AG09309 (cell line): ENCODE results near the gene CABLES2.
"Not testable (repeated sequence)": the region's sequence is repeated elsewhere in the genome, so short reads cannot be mapped to it uniquely, and the experiment has no call there.

ENCODE experiments used
- DNase-seq: peaks from one replicate; pipeline ENCODE4 v3.0.0-alpha.2; 2010; ENCODE audit warnings: low read depth
- H3K4me3 ChIP-seq: 2 replicates; pipeline ENCODE4 v1.5.1; 2011; ENCODE audit warnings: mild to moderate bottlenecking, low read depth, low read length, moderate library complexity; ENCODE audit not compliant: control insufficient read depth
- TF ChIP-seq, protein P1 (sequence below): IDR thresholded peaks from 2 replicates; pipeline ENCODE4 v1.5.1; 2011; ENCODE audit warnings: mild to moderate bottlenecking, low read depth, low read length, inconsistent platforms; ENCODE audit not compliant: insufficient read depth, control insufficient read depth; ENCODE audit errors: missing control alignments

CABLES2 gene

DNA sequence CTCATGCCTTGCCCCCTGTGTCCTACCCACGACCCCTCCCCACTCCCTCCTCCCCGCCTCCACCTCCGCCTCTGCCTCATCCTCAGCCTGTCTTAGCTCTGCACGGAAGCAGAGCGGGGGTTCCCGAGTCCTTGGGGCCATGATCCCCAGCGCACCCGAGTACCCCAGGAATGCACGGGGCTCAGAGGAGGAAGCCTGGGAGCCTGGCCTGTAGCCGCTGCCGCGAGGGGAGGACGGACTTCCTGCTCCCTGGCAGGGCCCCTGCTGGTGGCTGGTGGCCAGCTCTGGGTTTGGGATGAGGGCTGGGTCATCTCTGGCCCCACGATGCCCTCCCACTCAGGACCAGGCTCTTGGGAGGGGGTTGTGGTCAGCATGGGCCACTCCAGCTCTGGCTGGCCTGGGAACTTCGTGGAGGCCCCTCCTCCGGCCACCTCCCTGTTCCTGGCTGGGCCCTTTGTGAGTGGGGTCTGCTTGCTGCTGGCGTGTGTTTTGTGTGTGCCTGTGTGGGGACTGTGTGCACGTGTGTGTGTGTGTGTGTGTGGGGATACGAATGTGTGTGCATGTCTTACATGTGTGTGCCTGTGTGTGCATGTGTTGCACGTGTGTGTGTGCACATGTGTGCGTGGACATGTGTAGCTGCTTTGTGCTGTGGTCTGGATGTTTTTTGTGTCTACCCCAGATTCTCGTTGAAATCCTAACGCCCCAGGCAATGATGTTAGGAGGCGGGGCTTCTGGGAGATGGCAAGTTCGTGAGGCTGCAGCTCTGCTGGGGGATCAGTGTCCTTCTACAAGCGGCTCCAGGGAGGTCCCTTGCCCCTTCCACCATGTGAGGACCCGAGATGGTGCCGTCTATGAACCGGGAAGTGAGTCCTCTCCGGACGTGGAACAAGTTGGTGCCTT lies 21.6 kb upstream of the CABLES2 start:
- no peak for DNase-seq
- no peak overlapping the region for H3K4me3 ChIP-seq
- TF ChIP-seq, protein P1, sequence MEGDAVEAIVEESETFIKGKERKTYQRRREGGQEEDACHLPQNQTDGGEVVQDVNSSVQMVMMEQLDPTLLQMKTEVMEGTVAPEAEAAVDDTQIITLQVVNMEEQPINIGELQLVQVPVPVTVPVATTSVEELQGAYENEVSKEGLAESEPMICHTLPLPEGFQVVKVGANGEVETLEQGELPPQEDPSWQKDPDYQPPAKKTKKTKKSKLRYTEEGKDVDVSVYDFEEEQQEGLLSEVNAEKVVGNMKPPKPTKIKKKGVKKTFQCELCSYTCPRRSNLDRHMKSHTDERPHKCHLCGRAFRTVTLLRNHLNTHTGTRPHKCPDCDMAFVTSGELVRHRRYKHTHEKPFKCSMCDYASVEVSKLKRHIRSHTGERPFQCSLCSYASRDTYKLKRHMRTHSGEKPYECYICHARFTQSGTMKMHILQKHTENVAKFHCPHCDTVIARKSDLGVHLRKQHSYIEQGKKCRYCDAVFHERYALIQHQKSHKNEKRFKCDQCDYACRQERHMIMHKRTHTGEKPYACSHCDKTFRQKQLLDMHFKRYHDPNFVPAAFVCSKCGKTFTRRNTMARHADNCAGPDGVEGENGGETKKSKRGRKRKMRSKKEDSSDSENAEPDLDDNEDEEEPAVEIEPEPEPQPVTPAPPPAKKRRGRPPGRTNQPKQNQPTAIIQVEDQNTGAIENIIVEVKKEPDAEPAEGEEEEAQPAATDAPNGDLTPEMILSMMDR, result no peak

DNA sequence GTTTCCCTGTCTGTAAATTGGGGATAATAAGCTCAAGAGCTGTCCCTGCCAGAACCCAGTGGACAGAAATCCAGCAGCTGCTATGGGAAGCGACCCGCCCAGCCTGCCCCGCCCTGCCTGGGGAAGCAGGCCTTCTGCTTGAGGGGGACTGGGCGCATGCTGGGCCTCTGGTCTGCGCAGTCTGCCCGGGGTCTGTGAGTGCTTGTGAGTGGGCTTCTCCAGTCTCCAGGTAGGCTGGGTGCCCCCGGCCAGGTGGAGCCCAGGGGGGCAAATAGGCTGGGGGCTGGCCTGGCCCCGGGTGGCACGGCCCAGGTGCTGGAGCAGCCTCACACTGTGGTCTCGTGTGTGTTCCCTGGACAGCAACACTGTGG lies 20.9 kb upstream of the CABLES2 start:
- TF ChIP-seq, protein P1, result no peak
- no peak for DNase-seq
- H3K4me3 ChIP-seq, result no peak overlapping the region

DNA sequence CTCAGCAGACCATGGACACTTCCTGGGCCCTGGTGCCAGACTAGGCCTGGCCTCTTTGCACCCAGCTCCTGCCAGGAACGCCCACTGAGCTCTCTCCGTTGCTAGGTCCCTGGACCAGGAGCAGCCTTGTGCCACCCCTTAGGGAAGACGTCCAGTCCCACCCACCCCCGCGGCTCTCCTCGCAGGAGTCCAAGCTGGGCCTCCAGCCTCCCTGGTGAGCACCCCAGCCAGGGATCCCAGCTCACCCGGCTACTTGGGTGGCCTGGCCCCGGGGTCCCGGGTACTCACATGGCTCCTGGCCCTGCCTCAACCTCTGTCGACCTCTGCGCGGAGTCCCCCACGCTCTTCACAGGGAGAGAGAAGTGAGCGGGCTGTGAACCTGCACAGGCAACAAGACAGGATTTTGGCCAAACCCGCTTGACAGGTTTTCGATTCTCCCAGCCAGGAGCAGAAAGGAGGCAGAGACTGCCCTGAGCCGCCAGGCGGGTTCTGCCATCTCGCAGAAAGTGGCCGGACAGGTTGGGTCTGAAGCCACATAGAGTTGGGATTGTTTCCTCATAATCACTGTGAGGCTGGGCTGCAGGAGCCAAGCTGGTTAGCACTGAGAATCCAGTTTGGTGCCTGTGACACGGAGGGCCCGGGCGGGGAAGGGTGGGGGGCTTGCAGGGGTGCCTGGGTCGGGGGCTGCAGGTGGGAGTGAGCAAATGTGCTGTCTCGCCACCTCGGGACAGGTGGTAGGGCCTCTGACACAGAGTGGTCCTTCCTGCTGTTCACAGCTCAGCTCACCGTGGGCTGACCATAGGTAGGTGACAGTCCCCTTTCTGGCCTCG lies 20.3 kb upstream of the CABLES2 start, which contains the start of gene RBBP8NL:
Gene RBBP8NL, minus strand, starts transcription at position 368 of the 830 bp plus-strand sequence. CDS start 7,892 bp downstream, outside the sequence.
- H3K4me3 ChIP-seq, result no peak within 1 kb of the TSS
- TF ChIP-seq, protein P1, result no peak
- DNase-seq, result no peak

DNA sequence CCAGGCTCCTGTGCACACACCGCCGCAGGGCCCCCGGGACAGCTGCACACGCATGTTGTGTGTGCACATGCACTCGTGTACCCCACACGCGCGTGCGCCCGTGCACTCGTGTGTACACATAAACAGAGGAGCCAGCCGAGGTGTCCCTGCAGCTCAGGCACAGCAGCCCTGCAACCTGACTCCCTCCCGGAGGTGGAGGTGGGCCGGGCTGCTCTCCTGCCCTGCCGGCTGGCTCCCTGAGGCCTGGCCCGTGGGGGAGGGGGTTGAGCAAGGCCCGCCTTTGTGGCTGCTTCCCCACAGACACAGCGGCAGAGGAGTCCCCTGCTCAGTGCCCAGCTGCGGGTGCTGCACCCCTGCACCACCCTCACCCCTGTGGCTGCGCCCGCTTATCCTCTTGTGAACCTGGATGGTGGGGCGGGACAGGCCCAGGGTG lies 19.6 kb upstream of the CABLES2 start:
- DNase-seq, result no peak
- no peak overlapping the region for H3K4me3 ChIP-seq
- TF ChIP-seq, protein P1, result no peak

DNA sequence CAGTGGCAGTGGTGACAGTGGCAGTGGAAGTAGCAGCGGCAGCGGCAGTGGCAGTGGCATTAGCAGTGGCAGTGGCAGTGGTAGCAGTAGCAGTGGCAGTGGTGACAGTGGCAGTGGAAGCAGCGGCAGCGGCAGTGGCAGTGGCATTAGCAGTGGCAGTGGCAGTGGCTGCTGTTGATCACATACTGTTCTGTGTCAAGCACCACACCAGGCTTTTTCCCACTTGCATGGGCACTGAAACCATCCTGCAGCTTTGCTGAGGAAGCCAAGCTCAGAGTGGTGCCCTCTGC lies 18.9 kb upstream of the CABLES2 start:
- not testable (repeated sequence) for H3K4me3 ChIP-seq, DNase-seq

DNA sequence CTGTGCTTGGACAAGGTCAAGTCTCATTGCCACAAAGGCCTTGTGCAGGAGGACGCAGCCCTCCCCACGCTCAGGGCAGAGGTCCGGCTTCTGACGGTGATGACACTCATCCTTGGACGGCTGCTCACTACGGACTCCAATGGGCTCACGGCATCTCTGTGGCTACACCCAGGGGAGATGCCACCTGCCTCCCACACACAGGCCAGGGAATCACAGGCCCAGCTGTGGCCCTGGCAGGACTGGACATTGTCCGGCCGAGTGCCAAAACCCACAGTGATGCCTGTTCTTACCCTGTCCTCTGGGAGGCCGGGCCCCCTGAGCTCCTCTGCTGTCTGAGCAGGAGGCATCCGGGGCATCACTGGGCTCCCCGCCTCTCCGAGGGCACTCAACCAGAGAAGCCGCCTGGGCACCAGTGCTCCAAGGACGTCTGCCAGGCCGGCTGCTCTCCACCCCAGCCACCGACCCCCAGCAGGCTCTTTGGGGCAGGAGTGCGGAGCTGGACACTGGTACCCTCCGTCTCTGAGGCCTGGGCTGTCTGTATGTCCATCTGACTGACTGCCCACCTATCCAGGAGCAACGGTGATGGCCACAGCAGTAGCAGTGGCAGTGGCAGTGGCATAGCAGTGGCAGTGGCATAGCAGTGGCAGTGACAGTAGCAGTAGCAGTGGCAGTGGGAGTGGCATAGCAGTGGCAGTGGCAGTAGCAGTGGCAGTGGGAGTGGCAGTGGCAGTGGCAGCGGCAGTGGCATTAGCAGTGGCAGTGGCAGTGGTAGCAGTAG lies 18.4 kb upstream of the CABLES2 start:
- TF ChIP-seq, protein P1, result no peak
- no peak overlapping the region for H3K4me3 ChIP-seq
- no peak for DNase-seq
